Measurements from ENCODE around the gene COX4I1.

COX4I1 gene

GRCh38 chr16:85856585-85856984, 57.1 kb downstream of the COX4I1 start:
- no peak for TF ChIP-seq CTCF (IDR thresholded peaks at IDR 0.05; ENCODE audit: low read depth, low read length)
- no peak for DNase-seq (ENCODE audit: low read depth in 2 of 2)
- H3K4me3 ChIP-seq (replicated peaks in 1 of 2; ENCODE audit: low read depth in 2 of 2, low read length in 2 of 2): no peak overlapping the region

All from cardiac fibroblast (primary cell).